ENCODE measurements around the gene POLD3. TPM values are rescaled to one million over a fixed set of nuclear protein-coding genes. Genes with fewer than 3 reads are reported as not detected.

Gene POLD3
- total RNA-seq, 1 donor, result 12.3 TPM

DNA sequence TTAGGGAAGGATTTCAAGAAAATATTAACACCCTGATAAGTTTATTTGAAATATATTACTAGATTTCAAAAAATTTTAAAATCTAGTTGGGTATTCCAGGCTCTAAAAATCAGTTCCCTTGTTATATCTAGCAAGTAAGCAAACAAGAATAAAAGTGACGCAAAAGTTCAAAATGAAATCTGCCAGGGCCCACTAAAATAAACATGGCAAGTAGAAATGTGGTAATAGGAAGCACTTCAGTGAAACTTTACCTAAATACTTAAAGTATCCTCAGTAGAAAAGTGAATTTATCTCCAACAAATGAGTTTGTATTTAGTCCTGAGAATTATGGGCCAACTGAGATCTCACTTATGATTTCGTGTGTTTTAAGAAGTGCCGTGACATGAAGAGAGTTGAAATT, 23.6 kb downstream of the POLD3 start:
- DNase-seq (ENCODE audit: insufficient read length, low spot score, missing footprints), result peak; percentile 13
- Histone ChIP-seq H3K4me1 (ENCODE audit: insufficient read depth, low read length) (peaks cover 38% of the 10 kb centered on the region), H3K27me3 (ENCODE audit: insufficient read depth, low read length) (no peaks in the 10 kb centered on the region), H3K79me2 (ENCODE audit: insufficient read depth, low read length) (no peaks in the 10 kb centered on the region), H2AFZ (ENCODE audit: low read length) (no peak overlapping the region), H3K4me3 (ENCODE audit: insufficient read depth, low read length) (no peak overlapping the region), H3K27ac (ENCODE audit: low read depth, low read length) (no peak overlapping the region), H3K36me3 (ENCODE audit: insufficient read depth, low read length) (peaks cover 21% of the 10 kb centered on the region), H3K4me2 (ENCODE audit: insufficient read depth, low read length) (no peak overlapping the region), H4K20me1 (ENCODE audit: insufficient read depth, low read length) (no peaks in the 10 kb centered on the region), H3K9me3 (ENCODE audit: low read depth, low read length) (no peaks in the 10 kb centered on the region)
- TF ChIP-seq, protein P1, sequence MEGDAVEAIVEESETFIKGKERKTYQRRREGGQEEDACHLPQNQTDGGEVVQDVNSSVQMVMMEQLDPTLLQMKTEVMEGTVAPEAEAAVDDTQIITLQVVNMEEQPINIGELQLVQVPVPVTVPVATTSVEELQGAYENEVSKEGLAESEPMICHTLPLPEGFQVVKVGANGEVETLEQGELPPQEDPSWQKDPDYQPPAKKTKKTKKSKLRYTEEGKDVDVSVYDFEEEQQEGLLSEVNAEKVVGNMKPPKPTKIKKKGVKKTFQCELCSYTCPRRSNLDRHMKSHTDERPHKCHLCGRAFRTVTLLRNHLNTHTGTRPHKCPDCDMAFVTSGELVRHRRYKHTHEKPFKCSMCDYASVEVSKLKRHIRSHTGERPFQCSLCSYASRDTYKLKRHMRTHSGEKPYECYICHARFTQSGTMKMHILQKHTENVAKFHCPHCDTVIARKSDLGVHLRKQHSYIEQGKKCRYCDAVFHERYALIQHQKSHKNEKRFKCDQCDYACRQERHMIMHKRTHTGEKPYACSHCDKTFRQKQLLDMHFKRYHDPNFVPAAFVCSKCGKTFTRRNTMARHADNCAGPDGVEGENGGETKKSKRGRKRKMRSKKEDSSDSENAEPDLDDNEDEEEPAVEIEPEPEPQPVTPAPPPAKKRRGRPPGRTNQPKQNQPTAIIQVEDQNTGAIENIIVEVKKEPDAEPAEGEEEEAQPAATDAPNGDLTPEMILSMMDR (IDR thresholded peaks at IDR 0.05; ENCODE audit: extremely low read depth, low read depth, low read length), result no peak

DNA sequence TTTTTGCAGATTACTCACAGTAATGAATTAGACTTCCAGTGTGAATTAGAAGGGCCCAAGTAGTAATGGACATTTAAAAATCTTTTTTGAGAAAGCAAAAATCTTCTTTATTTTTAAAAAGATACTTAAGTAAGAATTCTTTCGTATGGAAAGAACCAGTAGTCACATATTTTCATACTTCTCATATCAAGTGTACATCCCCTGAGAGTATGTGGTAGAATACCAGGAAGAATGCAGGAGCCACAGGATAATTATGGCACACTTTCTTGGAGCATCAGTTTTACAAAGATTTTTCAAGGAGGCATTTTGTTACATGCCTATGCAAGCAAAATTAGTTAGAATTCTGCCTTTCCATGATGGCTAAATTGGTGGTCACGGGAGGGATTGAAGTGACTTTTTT, 28.1 kb downstream of the POLD3 start:
- Histone ChIP-seq H3K9me3 (ENCODE audit: low read depth, low read length) (no peaks in the 10 kb centered on the region), H3K4me3 (ENCODE audit: insufficient read depth, low read length) (peak overlapping the region; percentile 2), H3K4me2 (ENCODE audit: insufficient read depth, low read length) (peak overlapping the region; percentile 46), H3K27ac (ENCODE audit: low read depth, low read length) (peak overlapping the region; percentile 90), H4K20me1 (ENCODE audit: insufficient read depth, low read length) (no peaks in the 10 kb centered on the region), H3K79me2 (ENCODE audit: insufficient read depth, low read length) (no peaks in the 10 kb centered on the region), H2AFZ (ENCODE audit: low read length) (no peak overlapping the region), H3K4me1 (ENCODE audit: insufficient read depth, low read length) (peaks cover 18% of the 10 kb centered on the region), H3K36me3 (ENCODE audit: insufficient read depth, low read length) (peaks cover 5% of the 10 kb centered on the region), H3K27me3 (ENCODE audit: insufficient read depth, low read length) (no peaks in the 10 kb centered on the region)
- TF ChIP-seq, protein P1 (IDR thresholded peaks at IDR 0.05; ENCODE audit: extremely low read depth, low read depth, low read length), result no peak
- peak; percentile 80 for DNase-seq (ENCODE audit: insufficient read length, low spot score, missing footprints)

DNA sequence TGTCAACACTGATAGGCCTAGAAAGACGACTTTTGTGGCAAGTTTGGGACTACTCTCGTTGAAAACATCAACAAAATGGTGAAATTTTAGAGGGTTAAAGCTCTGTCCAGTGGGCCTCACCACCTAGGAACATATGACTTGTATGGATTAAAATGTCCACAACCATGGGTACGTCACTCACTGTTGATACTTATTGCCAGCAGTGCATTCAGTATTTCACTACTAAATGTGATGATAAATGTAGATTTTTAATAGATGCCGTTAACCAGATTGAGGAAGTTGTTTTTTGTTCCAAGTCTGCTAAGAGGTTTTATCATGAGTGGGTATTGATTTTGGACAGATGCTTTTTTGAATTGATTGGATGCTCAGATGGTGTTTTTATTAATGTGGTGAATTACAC, 33.7 kb downstream of the POLD3 start:
- Histone ChIP-seq H3K4me3 (ENCODE audit: insufficient read depth, low read length) (no peak overlapping the region), H3K4me1 (ENCODE audit: insufficient read depth, low read length) (peaks cover under 1% of the 10 kb centered on the region), H3K4me2 (ENCODE audit: insufficient read depth, low read length) (no peak overlapping the region), H3K27me3 (ENCODE audit: insufficient read depth, low read length) (no peaks in the 10 kb centered on the region), H3K9me3 (ENCODE audit: low read depth, low read length) (no peaks in the 10 kb centered on the region), H3K79me2 (ENCODE audit: insufficient read depth, low read length) (no peaks in the 10 kb centered on the region), H2AFZ (ENCODE audit: low read length) (no peak overlapping the region), H3K36me3 (ENCODE audit: insufficient read depth, low read length) (no peaks in the 10 kb centered on the region), H3K27ac (ENCODE audit: low read depth, low read length) (no peak overlapping the region), H4K20me1 (ENCODE audit: insufficient read depth, low read length) (no peaks in the 10 kb centered on the region)
- no peak for DNase-seq (ENCODE audit: insufficient read length, low spot score, missing footprints)
- TF ChIP-seq, protein P1 (IDR thresholded peaks at IDR 0.05; ENCODE audit: extremely low read depth, low read depth, low read length), result no peak

DNA sequence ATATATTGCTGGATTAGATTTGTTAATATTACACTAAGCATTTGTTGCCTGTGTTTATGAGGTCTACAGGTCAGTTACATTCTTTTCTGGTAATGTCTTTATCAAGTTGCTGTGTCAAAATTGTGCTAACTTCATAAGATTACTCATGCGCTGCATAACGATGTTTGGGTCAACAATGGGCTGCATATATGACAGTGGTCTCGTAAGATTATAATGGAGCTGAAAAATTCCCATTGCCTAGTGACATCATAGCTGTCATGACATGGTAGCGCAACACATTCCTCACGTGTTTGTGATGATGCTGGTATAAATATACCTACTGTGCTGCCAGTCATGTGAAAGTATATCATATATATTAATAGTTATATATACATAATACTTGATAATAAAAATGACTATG, 34.2 kb downstream of the POLD3 start:
- no peak overlapping the region for H3K4me3 ChIP-seq (ENCODE audit: insufficient read depth, low read length)
- DNase-seq (ENCODE audit: insufficient read length, low spot score, missing footprints), result no peak
- no peak overlapping the region for H2AFZ ChIP-seq (ENCODE audit: low read length)
- H4K20me1 ChIP-seq (ENCODE audit: insufficient read depth, low read length), result no peaks in the 10 kb centered on the region
- TF ChIP-seq, protein P1 (IDR thresholded peaks at IDR 0.05; ENCODE audit: extremely low read depth, low read depth, low read length), result no peak
- H3K79me2 ChIP-seq (ENCODE audit: insufficient read depth, low read length), result no peaks in the 10 kb centered on the region
- no peaks in the 10 kb centered on the region for H3K9me3 ChIP-seq (ENCODE audit: low read depth, low read length)
- no peak overlapping the region for H3K4me2 ChIP-seq (ENCODE audit: insufficient read depth, low read length)
- H3K4me1 ChIP-seq (ENCODE audit: insufficient read depth, low read length), result no peaks in the 10 kb centered on the region
- no peaks in the 10 kb centered on the region for H3K36me3 ChIP-seq (ENCODE audit: insufficient read depth, low read length)
- H3K27ac ChIP-seq (ENCODE audit: low read depth, low read length), result no peak overlapping the region
- H3K27me3 ChIP-seq (ENCODE audit: insufficient read depth, low read length), result no peaks in the 10 kb centered on the region
